HUES48 (cell line): ENCODE data around the gene CDKL1.

Source experiments
- H3K27ac ChIP-seq: one replicate; pipeline ENCODE4 v1.7.0; 2013; ENCODE audit warnings: low read depth, low read length, inconsistent platforms
- H3K27me3 ChIP-seq: 2 replicates; pipeline ENCODE4 v1.6.1; 2013; ENCODE audit warnings: mild to moderate bottlenecking, low read length; ENCODE audit not compliant: control insufficient read depth, insufficient read depth
- H3K36me3 ChIP-seq: 2 replicates; pipeline ENCODE4 v1.6.1; 2013; ENCODE audit warnings: low read length; ENCODE audit not compliant: control insufficient read depth, insufficient read depth
- H3K4me1 ChIP-seq: 2 replicates; pipeline ENCODE4 v1.6.1; 2013; ENCODE audit warnings: mild to moderate bottlenecking, low read length; ENCODE audit not compliant: control insufficient read depth, insufficient read depth
- H3K4me3 ChIP-seq: 2 replicates; pipeline ENCODE4 v1.5.1; 2013; ENCODE audit warnings: mild to moderate bottlenecking, low read depth, low read length
- H3K9ac ChIP-seq: 2 replicates; pipeline ENCODE4 v1.6.1; 2013; ENCODE audit warnings: mild to moderate bottlenecking, low read depth, low read length, moderate library complexity
- H3K9me3 ChIP-seq: 2 replicates; pipeline ENCODE4 v1.6.1; 2013; ENCODE audit warnings: low read length; ENCODE audit not compliant: control insufficient read depth, insufficient read depth

The CDKL1 gene

GRCh38 chr14:50387548-50387947 lies 9.1 kb downstream of the CDKL1 start:
- Histone ChIP-seq H3K9ac (no peak overlapping the region), H3K4me1 (0 out of 2 replicates have a peak, but pooled peaks cover 2% of the 10 kb centered on the region), H3K27me3 (no peaks in the 10 kb centered on the region)

GRCh38 chr14:50383618-50384225 lies 13.0 kb downstream of the CDKL1 start:
- Histone ChIP-seq H3K4me3 (no peak overlapping the region), H3K27ac (no peak overlapping the region), H3K27me3 (no peaks in the 10 kb centered on the region)

More at GRCh38 chr14:50387548-50387947, 9.1 kb downstream of the CDKL1 start:
- Histone ChIP-seq H3K4me3 (no peak overlapping the region), H3K9me3 (no peaks in the 10 kb centered on the region), H3K36me3 (no peaks in the 10 kb centered on the region), H3K27ac (no peak overlapping the region)

GRCh38 chr14:50381823-50382287 lies 14.8 kb downstream of the CDKL1 start:
- H3K9ac ChIP-seq = no peak overlapping the region
- no peaks in the 10 kb centered on the region for H3K4me1 ChIP-seq
- no peaks in the 10 kb centered on the region for H3K36me3 ChIP-seq
- no peaks in the 10 kb centered on the region for H3K27me3 ChIP-seq
- H3K9me3 ChIP-seq = no peaks in the 10 kb centered on the region
- H3K4me3 ChIP-seq = no peak overlapping the region
- no peak overlapping the region for H3K27ac ChIP-seq

More at GRCh38 chr14:50383618-50384225, 13.0 kb downstream of the CDKL1 start:
- no peaks in the 10 kb centered on the region for H3K9me3 ChIP-seq
- H3K4me1 ChIP-seq = 0 out of 2 replicates have a peak, but pooled peaks cover 2% of the 10 kb centered on the region
- no peaks in the 10 kb centered on the region for H3K36me3 ChIP-seq
- no peak overlapping the region for H3K9ac ChIP-seq

DNA sequence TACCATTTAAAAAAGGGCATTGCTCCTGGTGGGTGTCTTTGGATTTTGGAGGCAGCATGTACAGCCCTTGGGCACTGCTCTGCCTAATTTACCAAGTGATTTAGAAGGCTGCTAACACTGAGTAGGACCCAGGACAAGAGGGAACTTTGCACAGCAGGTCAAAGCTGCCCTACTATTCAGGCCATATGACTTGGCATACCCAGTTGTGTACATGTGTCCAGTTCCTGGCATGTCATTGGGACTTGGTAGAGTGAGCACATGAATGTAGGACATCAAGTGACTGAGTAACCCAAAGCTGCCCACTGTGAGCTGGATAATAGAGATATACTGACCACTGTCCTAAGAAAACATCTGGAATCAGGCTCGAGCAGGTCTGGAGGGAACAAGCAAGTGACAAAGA lies 15.7 kb downstream of the CDKL1 start:
- Histone ChIP-seq H3K36me3 (no peaks in the 10 kb centered on the region), H3K9me3 (no peaks in the 10 kb centered on the region), H3K4me1 (no peaks in the 10 kb centered on the region), H3K4me3 (no peak overlapping the region), H3K9ac (no peak overlapping the region), H3K27ac (no peak overlapping the region), H3K27me3 (no peaks in the 10 kb centered on the region)

- Histone ChIP-seq H3K36me3 (no peaks in the 10 kb centered on the region), H3K27me3 (no peaks in the 10 kb centered on the region), H3K4me1 (no peaks in the 10 kb centered on the region), H3K27ac (no peak overlapping the region), H3K9me3 (no peaks in the 10 kb centered on the region), H3K4me3 (no peak overlapping the region), H3K9ac (no peak overlapping the region)
Observed at GRCh38 chr14:50380455-50380854, 16.2 kb downstream of the CDKL1 start.

- no peak overlapping the region for H3K4me3 ChIP-seq
- H3K36me3 ChIP-seq = no peaks in the 10 kb centered on the region
- H3K4me1 ChIP-seq = no peaks in the 10 kb centered on the region
- H3K27me3 ChIP-seq = no peaks in the 10 kb centered on the region
- H3K9ac ChIP-seq = no peak overlapping the region
- H3K9me3 ChIP-seq = no peaks in the 10 kb centered on the region
- no peak overlapping the region for H3K27ac ChIP-seq
Observed at GRCh38 chr14:50379563-50379962, 17.1 kb downstream of the CDKL1 start.

GRCh38 chr14:50377550-50378085 lies 19.1 kb downstream of the CDKL1 start:
- Histone ChIP-seq H3K27ac (no peak overlapping the region), H3K4me3 (no peak overlapping the region), H3K27me3 (no peaks in the 10 kb centered on the region), H3K9me3 (no peaks in the 10 kb centered on the region), H3K9ac (no peak overlapping the region), H3K4me1 (no peaks in the 10 kb centered on the region), H3K36me3 (no peaks in the 10 kb centered on the region)

- no peaks in the 10 kb centered on the region for H3K36me3 ChIP-seq
- no peaks in the 10 kb centered on the region for H3K9me3 ChIP-seq
- H3K9ac ChIP-seq = no peak overlapping the region
- H3K27ac ChIP-seq = no peak overlapping the region
- no peaks in the 10 kb centered on the region for H3K4me1 ChIP-seq
- no peaks in the 10 kb centered on the region for H3K27me3 ChIP-seq
- no peak overlapping the region for H3K4me3 ChIP-seq
Observed at GRCh38 chr14:50375760-50376159, 20.9 kb downstream of the CDKL1 start.

GRCh38 chr14:50373959-50374358 lies 22.7 kb downstream of the CDKL1 start:
- Histone ChIP-seq H3K9me3 (no peaks in the 10 kb centered on the region), H3K9ac (no peak overlapping the region), H3K4me1 (no peaks in the 10 kb centered on the region), H3K4me3 (no peak overlapping the region), H3K27me3 (no peaks in the 10 kb centered on the region), H3K27ac (no peak overlapping the region), H3K36me3 (no peaks in the 10 kb centered on the region)

DNA sequence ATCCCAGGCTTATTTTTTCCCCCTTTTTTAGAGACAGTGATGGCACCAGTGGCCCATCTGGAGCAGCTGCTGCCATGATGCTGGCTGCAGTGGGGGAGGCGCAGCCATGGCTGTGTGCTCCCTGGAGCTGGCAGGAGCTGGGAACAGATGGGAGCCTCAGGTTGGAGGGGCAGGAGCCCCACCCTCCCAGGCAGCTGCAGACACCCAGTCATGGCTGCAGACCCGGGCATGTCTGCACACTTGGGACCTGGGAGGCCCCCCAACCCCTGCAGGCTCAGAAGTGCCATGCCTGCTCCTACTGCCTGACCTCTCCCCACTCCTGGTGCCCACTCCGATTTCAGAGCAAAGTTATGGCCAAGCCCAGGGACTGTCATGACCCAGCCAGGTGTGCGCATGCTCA lies 25.1 kb downstream of the CDKL1 start:
- no peaks in the 10 kb centered on the region for H3K9me3 ChIP-seq
- H3K36me3 ChIP-seq = no peaks in the 10 kb centered on the region
- H3K4me1 ChIP-seq = no peaks in the 10 kb centered on the region
- H3K27me3 ChIP-seq = no peaks in the 10 kb centered on the region
- H3K9ac ChIP-seq = no peak overlapping the region
- no peak overlapping the region for H3K4me3 ChIP-seq
- H3K27ac ChIP-seq = no peak overlapping the region

DNA sequence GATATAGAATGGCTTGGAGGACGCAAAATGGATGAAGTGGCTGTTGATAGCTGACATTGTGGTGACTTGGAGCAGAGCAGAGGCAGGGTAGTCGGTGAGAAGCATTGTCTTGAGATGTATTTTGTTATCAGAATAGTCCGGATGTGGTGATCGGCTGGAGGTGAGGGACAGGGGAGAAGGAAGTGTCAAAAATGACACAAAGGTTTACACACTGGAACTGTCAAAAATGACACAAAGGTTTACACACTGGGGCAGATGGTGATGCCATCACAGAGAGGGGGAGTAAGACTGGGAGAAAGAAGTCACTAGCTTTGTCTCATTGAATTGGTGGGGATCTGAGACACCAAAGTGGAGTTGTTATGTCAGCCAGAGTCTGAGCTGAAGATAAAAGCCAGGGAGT lies 30.1 kb downstream of the CDKL1 start:
- no peak overlapping the region for H3K9ac ChIP-seq
- H3K9me3 ChIP-seq = no peaks in the 10 kb centered on the region
- no peaks in the 10 kb centered on the region for H3K36me3 ChIP-seq
- no peak overlapping the region for H3K4me3 ChIP-seq
- no peaks in the 10 kb centered on the region for H3K4me1 ChIP-seq
- no peak overlapping the region for H3K27ac ChIP-seq
- no peaks in the 10 kb centered on the region for H3K27me3 ChIP-seq
